Measurements from ENCODE around the gene DUSP9. TPM values are rescaled to one million over a fixed set of nuclear protein-coding genes. Genes with fewer than 3 reads are reported as not detected.
A peak's percentile ranks its signal among the peaks of the same experiment; 100 is the strongest.

The DUSP9 gene
- total RNA-seq, 6 experiments from 2014 or later = 0.33 to 3.9 (median 0.69) TPM

DNA sequence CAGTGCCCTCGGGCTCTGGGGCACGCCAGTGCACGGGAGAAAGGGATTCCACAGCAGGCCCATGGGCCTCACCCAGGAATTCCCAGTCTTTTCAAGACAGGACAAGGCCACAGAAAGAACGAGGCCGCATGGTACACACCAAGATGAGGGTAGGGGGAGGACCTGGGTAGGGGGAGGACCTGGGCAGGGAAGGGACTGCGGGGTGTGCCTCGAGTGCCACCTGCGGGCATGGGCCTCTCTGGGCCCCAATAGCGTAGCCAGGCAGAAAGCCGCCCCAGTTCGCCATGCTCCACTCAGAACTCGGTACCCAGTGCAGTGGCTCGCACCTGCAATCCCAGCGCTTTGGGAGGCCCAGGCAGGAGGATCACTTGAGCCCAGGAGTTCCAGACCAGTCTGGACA, 14.0 kb upstream of the DUSP9 start:
- H3K9me3 ChIP-seq = no peaks in the 10 kb centered on the region
- no peak overlapping the region for H3K4me3 ChIP-seq
- peaks cover 0 to 2% (median 0%) of the 10 kb centered on the region in 4 donors for H3K4me1 ChIP-seq
- H3K27me3 ChIP-seq = no peaks in the 10 kb centered on the region
- no peak for TF ChIP-seq POLR2A (IDR thresholded peaks at IDR 0.05)
- TF ChIP-seq CTCF (IDR thresholded peaks at IDR 0.05) = no peak
- intact Hi-C loops (cut with DNase I) = no loop called here
- DNase-seq (no peak), ATAC-seq (no peak)
- no peak overlapping the region for H3K27ac ChIP-seq
- no peaks in the 10 kb centered on the region for H3K36me3 ChIP-seq
- WGBS (ENCODE audit: insufficient coverage, low coverage, low lambda C conversion rate, missing lambda C conversion rate) = 60% methylated on average over 2 of the region's 14 CpGs

DNA sequence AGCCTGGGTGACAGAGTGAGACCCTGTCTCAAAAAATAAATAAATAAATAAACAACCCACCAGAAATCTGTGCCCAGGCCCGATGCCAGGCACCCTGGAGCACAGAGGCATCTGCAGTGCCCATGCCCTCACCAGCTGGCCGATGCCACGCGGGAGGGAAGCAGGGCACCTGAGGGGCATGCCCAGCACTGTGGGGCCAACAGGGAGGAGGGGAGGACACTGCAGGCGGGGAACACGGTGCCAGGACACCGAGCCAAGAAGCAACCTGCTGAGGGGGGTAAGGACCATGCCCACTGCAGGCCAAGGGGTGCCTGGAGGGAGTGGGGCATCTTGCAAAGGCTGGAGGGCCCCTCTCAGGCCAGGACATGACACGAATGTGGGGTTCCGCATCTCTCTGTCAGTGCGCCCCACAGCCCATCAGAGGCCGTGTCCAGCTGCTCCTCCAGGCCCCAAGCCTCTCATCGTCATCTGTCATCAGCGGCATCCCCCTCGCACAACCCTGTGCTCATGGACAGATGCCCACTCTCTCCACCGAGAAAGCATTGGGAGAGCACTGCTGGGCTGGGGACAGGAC, 13.3 kb upstream of the DUSP9 start:
- TF ChIP-seq POLR2A (IDR thresholded peaks at IDR 0.05) (no peak), CTCF (IDR thresholded peaks at IDR 0.05) (no peak)
- DNase-seq (peak in 1 of 3 donors; percentile 14), ATAC-seq (no peak)
- no peak overlapping the region for H3K4me3 ChIP-seq
- H3K4me1 ChIP-seq = no peaks in the 10 kb centered on the region
- intact Hi-C loops (cut with DNase I) = no loop called here
- no peaks in the 10 kb centered on the region for H3K27me3 ChIP-seq
- no peaks in the 10 kb centered on the region for H3K9me3 ChIP-seq
- H3K27ac ChIP-seq = no peak overlapping the region
- 60% methylated on average over 5 of the region's 15 CpGs for WGBS (ENCODE audit: insufficient coverage, low coverage, low lambda C conversion rate, missing lambda C conversion rate)
- H3K36me3 ChIP-seq = no peaks in the 10 kb centered on the region

DNA sequence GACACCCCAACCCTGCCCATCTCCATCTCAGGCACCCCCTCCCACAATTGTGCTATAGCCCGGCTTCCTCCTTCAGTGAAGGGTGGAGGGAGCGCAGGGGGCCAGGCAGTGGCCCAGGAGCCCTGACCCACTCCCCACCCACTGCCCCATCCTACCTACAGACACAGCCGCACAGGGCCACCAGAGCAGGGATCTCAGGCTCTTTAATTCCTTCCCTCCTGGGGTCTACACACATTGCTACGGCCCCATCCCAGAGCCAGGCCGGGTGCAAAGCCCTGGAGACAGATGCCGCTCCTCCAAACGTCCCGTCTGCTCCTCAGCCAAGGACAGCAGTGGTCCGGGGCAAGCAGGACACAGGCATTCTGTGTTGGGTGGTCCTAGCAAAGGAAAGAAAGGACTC, 12.8 kb upstream of the DUSP9 start:
- intact Hi-C loops (cut with DNase I) = no loop called here
- 62% methylated on average over 3 of the region's 9 CpGs for WGBS (ENCODE audit: insufficient coverage, low coverage, low lambda C conversion rate, missing lambda C conversion rate)
- ATAC-seq (no peak), DNase-seq (no peak)
- Histone ChIP-seq H3K27me3 (no peaks in the 10 kb centered on the region), H3K27ac (no peak overlapping the region), H3K4me3 (no peak overlapping the region), H3K9me3 (no peaks in the 10 kb centered on the region), H3K4me1 (no peaks in the 10 kb centered on the region), H3K36me3 (no peaks in the 10 kb centered on the region)
- no peak for TF ChIP-seq POLR2A (IDR thresholded peaks at IDR 0.05)
- TF ChIP-seq CTCF (IDR thresholded peaks at IDR 0.05) = no peak

GRCh38 chrX:153634832-153635231, 12.2 kb upstream of the DUSP9 start:
- no peak overlapping the region for H3K4me3 ChIP-seq
- WGBS (ENCODE audit: insufficient coverage, low coverage, low lambda C conversion rate, missing lambda C conversion rate) = 29% methylated on average over 7 of the region's 15 CpGs
- peak in 1 of 3 donors; percentile 44 for DNase-seq

More at GRCh38 chrX:153634832-153635231, 12.2 kb upstream of the DUSP9 start:
- intact Hi-C loops (cut with DNase I) = no loop called here
- ATAC-seq = peak in 2 of 4 donors; percentile 32 to 46
- Histone ChIP-seq H3K36me3 (no peaks in the 10 kb centered on the region), H3K27ac (no peak overlapping the region), H3K27me3 (no peaks in the 10 kb centered on the region), H3K4me1 (no peaks in the 10 kb centered on the region), H3K9me3 (no peaks in the 10 kb centered on the region)
- TF ChIP-seq CTCF (IDR thresholded peaks at IDR 0.05) (no peak), POLR2A (IDR thresholded peaks at IDR 0.05) (no peak)

All from right lobe of liver (tissue), 6 donors.